Activated CD4-positive, alpha-beta T cell treated with anti-CD3 and anti-CD28 coated beads, Interleukin-10, Interleukin-2, amounts not matched to agents 100 ng/mL and 50 ng/mL, durations not matched to agents 16 hours and 8 hours (primary cell): Measurements from ENCODE around the gene CHST9.

Source experiments
- DNase-seq: peaks from one replicate; pipeline ENCODE4 v3.0.0-alpha.2; 2020

CHST9 gene

GRCh38 chr18:26862084-26862483, 323.0 kb downstream of the CHST9 start:
- DNase-seq: no peak
